ENCODE data around the gene ADH5.
"Not testable (repeated sequence)": the region's sequence is repeated elsewhere in the genome, so short reads cannot be mapped to it uniquely, and the experiment has no call there.

The ADH5 gene

GRCh38 chr4:99074816-99075215 is 13.8 kb downstream of the ADH5 start:
- H3K27ac ChIP-seq: no peak overlapping the region
- TF ChIP-seq, protein P1, sequence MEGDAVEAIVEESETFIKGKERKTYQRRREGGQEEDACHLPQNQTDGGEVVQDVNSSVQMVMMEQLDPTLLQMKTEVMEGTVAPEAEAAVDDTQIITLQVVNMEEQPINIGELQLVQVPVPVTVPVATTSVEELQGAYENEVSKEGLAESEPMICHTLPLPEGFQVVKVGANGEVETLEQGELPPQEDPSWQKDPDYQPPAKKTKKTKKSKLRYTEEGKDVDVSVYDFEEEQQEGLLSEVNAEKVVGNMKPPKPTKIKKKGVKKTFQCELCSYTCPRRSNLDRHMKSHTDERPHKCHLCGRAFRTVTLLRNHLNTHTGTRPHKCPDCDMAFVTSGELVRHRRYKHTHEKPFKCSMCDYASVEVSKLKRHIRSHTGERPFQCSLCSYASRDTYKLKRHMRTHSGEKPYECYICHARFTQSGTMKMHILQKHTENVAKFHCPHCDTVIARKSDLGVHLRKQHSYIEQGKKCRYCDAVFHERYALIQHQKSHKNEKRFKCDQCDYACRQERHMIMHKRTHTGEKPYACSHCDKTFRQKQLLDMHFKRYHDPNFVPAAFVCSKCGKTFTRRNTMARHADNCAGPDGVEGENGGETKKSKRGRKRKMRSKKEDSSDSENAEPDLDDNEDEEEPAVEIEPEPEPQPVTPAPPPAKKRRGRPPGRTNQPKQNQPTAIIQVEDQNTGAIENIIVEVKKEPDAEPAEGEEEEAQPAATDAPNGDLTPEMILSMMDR (conservative IDR thresholded peaks at IDR 0.05): no peak
- no peak for TF ChIP-seq ZFX (IDR thresholded peaks at IDR 0.05)

DNA sequence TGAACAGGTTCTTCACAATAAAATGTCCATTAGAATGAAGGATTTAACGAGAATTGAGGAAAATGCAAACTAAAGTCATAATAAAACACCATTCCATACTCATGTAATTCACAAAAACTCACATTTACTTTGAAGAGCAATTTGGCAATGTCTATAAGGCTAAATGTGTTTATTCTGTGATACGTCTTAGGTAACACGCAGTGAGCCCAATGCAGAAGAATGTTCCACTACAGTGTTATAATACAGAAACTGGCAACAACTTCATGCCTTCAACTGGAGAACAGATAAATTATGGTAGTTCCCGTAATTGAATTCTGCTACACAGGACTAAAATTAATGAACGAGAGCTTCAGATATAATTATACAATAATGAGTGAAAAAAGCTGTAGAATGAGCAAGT is 17.4 kb downstream of the ADH5 start:
- H3K27ac ChIP-seq: no peak overlapping the region
- no peak for TF ChIP-seq ZFX (IDR thresholded peaks at IDR 0.05)
- TF ChIP-seq, protein P1 (conservative IDR thresholded peaks at IDR 0.05): no peak

GRCh38 chr4:99067617-99068016 is 21.0 kb downstream of the ADH5 start:
- TF ChIP-seq, protein P1 (conservative IDR thresholded peaks at IDR 0.05): no peak
- TF ChIP-seq ZFX (IDR thresholded peaks at IDR 0.05): no peak
- H3K27ac ChIP-seq: no peak overlapping the region

DNA sequence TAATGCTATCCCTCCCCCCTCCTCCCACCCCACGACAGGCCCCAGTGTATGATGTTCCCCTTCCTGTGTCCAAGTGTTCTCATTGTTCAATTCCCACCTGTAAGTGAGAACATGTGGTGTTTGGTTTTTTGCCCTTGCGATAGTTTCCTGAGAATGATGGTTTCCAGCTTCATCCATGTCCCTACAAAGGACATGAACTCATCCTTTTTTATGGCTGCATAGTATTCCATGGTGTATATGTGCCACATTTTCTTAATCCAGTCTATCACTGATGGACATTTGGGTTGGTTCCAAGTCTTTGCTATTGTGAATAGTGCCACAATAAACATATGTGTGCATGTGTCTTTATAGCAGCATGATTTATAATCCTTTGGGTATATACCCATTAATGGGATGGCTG is 23.1 kb downstream of the ADH5 start:
- H3K27ac ChIP-seq: not testable (repeated sequence)

- no peak overlapping the region for H3K27ac ChIP-seq
- TF ChIP-seq, protein P1 (conservative IDR thresholded peaks at IDR 0.05): no peak
- no peak for TF ChIP-seq ZFX (IDR thresholded peaks at IDR 0.05)
Measured at GRCh38 chr4:99062120-99062519, 26.5 kb downstream of the ADH5 start.

DNA sequence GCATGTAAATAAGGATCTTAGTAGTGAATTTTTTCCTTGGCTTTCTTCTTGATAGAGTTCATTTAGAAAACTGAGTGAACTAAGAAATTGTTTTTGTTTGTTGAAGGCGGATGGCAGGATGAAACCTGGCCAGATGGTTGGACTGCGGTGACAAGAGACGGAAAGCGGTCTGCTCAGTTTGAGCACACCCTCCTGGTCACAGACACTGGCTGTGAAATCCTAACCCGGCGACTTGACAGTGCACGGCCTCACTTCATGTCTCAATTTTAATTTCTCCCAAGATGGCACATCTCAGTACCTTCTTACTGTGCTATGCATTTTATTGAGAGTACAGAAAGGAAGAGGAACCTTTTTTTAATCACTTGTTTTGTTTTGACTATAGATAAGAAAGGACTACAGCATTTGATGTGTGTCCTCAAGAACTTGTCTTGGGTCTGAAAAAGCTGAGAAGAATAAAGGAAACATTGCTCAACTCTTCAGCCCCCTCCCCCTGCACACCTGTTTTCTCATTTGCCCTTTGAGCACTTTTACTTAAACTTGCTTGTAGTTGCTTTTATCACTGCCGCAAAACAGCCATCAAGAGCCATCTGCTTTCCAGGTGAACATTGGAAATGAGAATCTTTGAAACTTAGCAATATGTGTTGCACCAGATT is 27.4 kb downstream of the ADH5 start:
- TF ChIP-seq, protein P1 (conservative IDR thresholded peaks at IDR 0.05): no peak
- no peak for TF ChIP-seq ZFX (IDR thresholded peaks at IDR 0.05)
- no peak overlapping the region for H3K27ac ChIP-seq

- TF ChIP-seq ZFX (IDR thresholded peaks at IDR 0.05): no peak
- TF ChIP-seq, protein P1 (conservative IDR thresholded peaks at IDR 0.05): no peak
- H3K27ac ChIP-seq: no peak overlapping the region
Measured at GRCh38 chr4:99059550-99059949, 29.0 kb downstream of the ADH5 start.

- TF ChIP-seq, protein P1 (conservative IDR thresholded peaks at IDR 0.05): no peak
- TF ChIP-seq ZFX (IDR thresholded peaks at IDR 0.05): no peak
- no peak overlapping the region for H3K27ac ChIP-seq
Measured at GRCh38 chr4:99058228-99058627, 30.4 kb downstream of the ADH5 start.
